T-helper 1 cell treated with Interleukin-12 subunit alpha and Interleukin-12 subunit beta and Interleukin-4 antibody, amounts not matched to agents 30 ng/mL and 1 ng/mL, for 36 hours (primary cell): Measurements from ENCODE around the gene ZG16B. TPM values are rescaled to one million over a fixed set of nuclear protein-coding genes. Genes with fewer than 3 reads are reported as not detected.

Experiments used
- intact Hi-C: fragments of 100-400 bp; cut with micrococcal nuclease; formaldehyde crosslinking; loops from one replicate; pipeline ENCODE4 v1.15.1; 2024
- total RNA-seq: library from RNA; stranded (reverse); gene quantifications from 2 replicates; pipeline ENCODE4 v1.2.3, GENCODE V29; 2022

The ZG16B gene
- total RNA-seq, 1 donor from 2014 or later, result 24.3 TPM

DNA sequence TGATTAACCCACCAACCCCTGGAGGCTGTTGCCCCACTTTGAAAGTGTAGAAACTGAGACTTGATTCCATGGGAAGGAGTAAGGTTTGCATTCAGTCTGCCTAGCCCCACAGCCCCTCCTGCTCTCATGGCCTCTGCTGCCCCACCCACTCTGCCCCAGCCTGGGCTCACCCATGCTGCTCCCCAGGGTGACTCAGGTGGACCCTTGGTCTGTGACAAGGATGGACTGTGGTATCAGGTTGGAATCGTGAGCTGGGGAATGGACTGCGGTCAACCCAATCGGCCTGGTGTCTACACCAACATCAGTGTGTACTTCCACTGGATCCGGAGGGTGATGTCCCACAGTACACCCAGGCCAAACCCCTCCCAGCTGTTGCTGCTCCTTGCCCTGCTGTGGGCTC lies 25.4 kb upstream of the ZG16B start:
- intact Hi-C loops, result no loop called here

DNA sequence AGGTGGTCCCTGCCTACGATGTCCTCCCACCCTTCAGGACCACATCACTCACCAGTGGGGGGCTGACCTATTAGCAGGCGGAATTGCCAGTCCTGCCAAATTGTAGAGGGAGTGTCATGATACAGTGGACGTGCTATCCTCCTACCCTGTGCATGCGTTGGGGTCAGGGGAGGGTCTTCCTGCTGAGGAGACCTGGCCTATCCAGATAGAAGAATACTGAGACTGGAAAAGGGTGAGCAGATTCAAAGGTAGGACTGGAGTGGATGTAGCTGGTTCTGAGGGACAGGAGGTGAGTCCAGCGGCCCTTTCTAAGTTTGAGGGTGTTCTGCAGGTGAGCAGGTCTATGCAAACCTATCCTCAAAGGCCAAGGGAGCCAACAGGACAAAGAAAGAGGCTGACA lies 23.8 kb upstream of the ZG16B start:
- intact Hi-C loops, result no loop called here

DNA sequence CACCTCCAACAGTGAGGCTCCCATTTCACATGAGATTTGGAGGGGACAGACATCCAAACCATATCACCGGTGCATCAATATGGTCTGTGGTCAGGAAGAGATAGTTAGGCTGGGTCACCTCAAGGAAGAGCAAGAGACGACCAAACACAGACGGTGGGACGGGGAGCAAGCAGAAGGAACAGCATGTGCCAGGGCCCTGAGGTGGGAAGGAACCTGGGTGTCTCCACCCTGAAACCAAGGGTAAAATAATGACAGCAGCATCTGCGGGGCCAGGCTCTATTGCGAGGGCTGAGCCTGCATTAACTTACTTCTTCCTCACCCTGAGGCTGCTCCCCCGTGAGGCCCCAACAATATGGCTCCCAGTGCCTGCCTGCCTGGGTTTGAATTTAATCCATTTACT lies 21.9 kb upstream of the ZG16B start:
- intact Hi-C loops, result no loop called here

DNA sequence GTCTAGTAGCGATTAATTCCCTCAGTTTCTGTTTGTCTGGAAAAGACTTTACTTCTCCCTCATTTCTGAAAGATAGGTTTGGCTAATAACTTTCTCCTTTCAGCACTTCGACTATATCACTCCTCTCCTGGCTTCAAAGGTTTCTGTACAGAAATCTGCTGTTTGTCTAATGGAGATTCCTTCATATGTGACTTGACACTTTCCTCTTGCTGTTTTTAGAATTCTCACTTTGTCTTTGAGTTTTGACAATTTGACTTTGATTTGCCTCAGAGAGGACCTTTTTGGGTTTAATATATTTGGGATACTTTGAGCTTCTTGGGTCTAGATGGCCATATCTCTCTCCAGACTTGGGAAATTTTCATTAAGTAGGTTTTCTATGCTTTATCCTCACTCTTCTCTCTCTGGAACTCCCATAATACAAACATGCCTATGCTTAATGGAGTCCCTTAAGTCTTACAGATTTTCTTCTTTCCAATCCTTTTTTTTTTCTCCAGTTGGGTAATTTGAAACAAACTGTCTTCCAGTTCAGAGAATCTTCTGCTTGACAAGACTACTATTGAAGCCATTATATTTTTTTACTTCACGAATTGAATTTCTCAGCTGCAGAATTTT lies 20.8 kb upstream of the ZG16B start:
- intact Hi-C loops, result no loop called here

DNA sequence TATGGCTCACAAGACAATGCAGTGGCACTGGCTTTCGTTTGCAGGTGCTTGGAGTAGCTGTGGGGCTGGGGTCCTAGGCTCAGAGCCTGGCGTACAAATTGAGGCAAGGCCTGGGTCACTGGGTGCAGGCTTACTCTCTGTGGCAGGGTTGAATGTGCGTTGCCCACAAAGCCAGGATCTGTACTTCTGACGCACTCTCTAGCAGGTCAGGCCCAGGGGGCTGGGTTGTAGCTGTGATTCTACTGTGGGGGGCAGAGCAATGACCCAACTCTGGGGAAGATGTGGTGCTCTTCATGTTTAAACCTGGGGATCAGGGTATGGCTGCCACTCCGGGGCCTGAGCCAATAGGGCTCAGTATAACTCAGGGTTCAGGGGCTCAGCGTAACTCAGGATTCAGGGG lies 19.5 kb upstream of the ZG16B start:
- intact Hi-C loops, result no loop called here

DNA sequence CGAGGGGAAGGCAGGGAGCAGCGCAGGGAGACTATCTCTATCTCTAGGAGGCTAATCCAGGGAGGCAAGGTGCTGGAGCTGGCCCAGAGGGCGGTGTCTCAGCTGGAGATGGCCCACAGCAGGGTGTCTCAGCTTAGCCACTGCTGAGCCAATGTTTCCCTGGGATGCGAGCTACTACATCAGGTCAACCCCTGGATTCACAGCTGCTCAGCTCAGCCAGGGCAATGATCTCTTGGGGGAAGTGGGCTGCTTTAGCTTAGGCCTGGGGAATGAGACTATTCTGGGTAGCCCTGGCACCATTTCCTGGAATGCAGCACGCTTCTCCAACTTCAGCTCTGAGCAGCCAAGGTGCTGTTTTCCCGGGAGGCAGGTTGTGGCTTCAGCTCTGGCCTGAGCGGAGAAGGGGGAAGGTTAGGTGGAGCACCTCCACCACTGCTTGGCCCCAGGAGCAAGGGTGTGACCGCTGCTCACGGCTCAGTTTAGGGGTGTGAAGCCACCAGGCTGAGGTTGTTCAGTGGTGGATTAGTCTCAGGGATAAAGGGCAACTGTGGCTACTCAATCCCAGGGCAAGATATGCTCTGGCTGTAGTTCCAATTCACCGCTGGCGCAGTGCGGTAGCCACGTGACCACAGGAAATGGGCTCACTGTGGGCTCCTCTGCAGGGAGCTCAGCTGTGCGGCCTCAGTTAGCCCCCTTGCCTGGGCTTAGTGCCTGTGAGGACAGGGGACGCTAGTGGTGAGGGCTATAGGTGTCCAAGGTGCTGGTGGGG lies 18.2 kb upstream of the ZG16B start:
- intact Hi-C loops, result no loop called here

DNA sequence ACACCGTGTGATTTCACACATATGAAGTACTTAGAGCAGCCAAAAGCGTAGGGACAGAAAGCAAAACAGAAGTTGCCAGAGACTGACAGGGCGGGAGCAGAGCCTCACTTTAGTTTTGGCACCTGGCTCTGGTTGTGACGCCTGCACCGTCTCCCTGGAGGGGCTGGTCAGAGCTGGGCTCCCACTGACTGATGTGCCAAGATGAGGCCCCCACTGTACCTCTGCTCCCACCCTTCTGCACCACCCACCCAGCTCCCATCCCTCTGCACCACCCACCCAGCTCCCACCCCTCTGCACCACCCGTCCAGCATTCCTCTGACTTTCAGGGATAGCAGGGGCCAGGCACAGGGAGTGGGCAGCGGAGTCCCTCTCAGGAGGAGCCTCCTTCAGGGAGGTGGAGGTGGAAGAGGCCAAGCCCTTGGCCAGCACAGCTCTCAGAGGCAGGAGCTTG lies 16.3 kb upstream of the ZG16B start:
- intact Hi-C loops, result no loop called here

DNA sequence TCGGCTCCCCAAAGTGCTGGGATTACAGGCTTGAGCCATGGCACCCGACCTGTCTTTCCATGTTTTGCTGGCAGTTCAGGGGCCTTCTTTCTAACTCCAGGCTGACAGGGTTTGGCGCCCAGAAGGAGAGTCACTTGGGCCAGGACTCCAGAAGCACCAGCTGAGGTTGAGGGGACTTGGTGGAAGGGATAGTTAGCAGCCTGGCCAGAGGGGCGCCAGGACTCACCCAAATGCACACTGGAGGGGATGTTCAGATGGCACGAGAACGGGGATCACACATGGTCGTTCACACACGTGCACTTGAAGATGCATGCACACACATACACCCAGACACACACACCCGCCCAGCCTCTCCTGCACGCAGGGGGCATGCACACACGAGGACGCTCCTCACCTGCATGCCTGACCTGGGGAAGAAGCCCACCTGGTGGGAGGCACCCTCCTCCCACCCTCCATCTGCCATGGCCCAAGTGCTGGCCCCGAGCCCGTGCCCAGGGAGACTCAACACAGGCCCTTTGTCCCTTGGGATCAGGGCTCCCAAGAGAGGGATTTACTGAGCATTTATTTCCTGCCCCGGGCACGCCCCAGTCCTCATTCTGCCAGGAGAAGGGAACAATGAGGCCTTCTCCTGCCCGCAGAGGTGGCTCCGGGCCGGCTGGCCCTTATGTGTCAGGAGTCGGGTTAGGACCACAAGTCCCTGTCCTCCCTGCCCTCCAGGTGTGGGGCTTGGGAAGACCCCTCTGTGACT lies 15.4 kb upstream of the ZG16B start:
- intact Hi-C loops, result no loop called here

DNA sequence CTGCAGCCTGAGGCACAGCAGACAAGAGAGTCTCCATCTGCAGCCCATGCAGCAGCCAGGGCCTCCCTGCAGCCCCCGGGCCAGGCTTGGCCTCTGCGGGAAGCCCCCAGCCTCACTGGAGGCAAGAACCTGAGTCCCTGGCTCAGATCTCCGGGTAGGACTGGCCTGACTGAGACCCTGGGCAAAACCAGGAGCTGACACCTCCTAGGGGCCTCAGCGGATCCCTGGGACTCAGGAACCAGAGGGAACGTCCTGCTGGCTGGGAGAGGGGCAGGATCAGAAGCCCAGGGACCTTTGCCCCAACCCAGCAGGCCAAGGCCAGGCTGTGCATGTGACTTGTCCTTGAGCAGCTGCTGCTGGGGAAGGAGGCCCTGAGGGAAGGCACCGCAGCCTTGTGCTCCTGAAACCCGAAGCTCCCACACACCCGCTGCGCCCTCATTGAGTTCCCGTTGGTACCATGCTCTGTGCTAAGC lies 14.8 kb upstream of the ZG16B start:
- intact Hi-C loops, result no loop called here

DNA sequence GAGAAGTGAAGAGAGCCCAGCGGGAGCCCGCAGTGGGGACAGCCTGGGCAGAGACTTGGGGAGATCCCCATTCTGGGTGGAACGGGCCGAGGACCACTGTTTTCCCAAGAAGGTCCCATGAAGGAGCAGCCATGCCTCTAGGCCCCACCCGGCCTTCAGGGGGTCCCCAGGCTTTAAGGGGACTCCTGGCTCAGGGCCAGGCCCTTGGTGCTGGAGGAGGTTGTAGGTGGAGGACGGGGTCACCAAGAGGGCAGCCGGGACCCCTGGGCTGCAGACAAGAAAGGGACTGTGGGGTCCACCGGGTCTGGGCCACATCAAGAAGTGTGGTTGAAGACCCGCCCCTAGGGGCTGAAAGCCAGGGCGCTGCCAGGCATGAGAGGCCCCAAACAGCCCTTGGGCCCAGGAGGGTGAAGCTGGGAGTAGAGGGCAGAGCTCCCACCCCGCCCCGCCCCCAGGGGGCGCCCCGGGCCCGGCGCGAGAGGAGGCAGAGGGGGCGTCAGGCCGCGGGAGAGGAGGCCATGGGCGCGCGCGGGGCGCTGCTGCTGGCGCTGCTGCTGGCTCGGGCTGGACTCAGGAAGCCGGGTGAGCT lies 13.3 kb upstream of the ZG16B start, which contains the start of gene PRSS21:
Gene PRSS21, plus strand, starts transcription at position 487 of the 589 bp plus-strand sequence. Its CDS starts 32 bp downstream, at position 519.
- intact Hi-C loops, result loop anchor here (1.0 kb wide), 1 partner anchor 51 kb away; no protein-coding TSS in a partner anchor

DNA sequence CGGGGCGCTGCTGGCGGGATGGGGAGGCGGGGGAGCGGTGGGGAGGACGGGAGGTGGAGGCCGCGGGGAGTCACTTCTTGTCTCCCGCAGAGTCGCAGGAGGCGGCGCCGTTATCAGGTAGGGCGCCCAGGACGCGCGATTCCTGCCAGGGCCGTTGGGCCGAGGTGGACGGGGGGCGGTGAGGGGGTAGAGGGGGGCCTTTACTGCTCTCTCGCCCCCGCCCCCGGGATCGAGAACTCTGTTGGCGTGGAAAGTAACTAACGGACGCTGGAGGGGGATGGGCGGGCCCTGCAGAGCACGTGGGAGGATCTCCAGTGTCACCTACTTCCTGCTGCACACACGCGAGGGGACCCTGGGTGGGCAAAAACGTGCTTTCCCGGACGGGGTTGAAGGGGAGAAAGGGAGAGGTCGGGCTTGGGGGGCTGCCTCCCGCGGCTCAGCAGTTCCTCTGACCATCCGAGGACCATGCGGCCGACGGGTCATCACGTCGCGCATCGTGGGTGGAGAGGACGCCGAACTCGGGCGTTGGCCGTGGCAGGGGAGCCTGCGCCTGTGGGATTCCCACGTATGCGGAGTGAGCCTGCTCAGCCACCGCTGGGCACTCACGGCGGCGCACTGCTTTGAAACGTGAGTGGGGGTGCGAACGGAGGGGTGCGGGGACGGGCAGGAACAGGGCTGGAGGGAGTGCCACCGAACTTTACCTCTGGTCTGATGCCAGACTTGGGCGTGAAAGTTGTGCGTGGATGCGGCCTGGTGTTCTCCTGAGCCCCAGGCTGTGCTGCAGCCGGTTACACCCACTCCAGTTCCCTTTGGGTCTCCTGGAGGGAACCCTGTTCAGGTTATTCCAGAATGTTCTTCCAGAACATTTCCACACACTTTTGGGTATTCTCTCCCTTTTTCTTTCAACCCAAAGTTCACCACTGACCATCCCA lies 12.5 kb upstream of the ZG16B start:
- intact Hi-C loops, result loop anchor here (1.0 kb wide), 1 partner anchor 51 kb away; no protein-coding TSS in a partner anchor

DNA sequence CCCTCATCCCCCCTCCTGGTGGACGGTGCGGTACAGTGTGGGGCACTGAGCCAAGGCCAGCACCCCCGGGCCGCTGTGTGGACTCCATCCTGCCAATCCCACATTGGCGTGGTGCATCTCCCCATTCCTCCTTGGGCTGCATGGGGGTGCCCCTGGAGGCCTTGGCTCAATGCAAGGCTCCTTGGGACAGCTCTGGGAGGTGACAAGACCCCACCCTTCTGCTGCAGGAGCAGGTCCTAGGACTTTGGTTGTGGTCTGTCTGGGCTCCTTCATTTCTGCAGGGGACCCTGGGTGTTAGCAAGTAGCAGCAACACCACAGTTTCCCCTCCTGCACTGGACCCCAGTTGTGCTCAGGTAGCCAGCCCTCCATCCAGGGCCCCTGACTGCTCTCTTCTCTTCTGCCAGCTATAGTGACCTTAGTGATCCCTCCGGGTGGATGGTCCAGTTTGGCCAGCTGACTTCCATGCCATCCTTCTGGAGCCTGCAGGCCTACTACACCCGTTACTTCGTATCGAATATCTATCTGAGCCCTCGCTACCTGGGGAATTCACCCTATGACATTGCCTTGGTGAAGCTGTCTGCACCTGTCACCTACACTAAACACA lies 11.7 kb upstream of the ZG16B start:
- intact Hi-C loops, result no loop called here

DNA sequence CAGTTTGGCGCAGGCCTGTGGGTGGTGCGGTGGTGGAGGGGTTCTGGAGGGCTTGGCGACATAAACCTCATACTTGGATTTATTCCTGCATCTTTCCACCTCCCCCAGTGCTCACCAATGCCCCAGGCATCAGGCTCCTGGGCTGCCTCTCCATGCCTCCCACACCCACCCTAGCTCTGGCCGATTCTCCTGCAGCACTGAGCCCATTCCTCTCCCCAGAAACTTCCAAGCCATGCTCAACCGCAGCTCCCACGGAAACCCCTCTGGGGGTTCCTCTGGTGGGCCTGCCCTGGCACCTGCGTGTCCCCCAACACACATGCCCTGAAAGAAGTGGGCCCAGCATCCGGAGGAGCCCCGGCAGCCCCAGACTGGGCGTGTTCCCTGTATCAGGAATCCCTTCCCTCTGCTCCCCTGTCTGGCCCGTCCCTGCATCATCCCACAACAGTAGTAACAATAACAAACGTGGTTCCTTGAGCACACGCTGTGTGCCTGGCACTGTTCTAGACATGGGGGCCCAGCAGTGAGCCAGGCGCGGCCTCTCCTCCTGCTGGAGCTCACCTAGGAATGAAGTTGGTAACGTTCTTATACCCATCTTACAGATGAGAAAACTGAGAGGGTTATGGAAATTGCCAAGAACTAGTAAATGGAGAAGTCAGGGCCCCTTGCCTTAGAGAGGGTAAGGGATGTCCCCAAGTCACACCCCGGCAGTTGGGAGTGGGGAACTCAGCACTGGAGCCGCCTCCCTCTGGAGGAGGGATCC lies 10.7 kb upstream of the ZG16B start:
- intact Hi-C loops, result no loop called here

DNA sequence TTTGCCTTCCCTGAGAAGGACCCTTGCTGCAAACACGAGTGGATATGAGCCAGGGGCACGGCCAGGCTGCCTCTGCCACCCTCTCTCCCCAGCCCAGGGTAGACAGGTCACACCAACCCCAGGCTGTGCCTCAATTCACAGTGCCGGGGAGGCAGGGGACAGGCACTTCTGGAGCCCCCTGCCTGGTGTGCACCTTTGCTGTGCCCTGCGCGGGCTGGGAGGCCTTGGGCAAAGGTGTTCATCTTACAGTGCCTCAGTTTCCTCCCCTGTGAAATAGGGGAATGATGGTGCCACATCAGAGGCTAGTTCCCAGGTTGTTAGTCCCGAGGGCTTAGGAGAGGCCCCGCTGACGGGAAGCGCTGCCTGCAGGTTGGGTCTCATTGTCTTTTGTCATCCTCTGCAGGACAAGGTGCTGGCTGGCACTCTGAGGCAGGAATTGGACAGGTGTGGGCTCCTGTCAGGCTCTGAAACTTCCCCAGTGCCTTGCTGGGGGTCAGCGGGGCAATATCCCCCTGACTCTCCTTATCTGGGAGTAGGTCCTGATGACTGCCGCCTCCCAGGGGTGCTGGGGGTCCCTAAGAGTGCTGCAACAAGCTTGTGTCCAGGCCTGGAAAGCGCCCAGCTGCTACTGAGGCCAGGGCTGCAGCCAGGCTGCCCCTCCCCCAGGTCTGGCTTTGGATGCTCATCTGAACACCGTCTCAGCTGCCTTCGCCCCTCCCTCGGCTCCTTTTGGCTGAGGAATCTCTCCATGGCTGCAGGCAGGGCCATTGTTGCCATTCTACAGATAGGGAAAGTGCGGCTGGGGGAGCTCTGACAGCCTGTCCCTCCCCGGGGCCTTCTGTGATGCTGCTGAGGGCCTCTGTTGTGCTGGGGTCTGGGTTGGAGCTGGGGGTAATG lies 9.9 kb upstream of the ZG16B start:
- intact Hi-C loops, result no loop called here

DNA sequence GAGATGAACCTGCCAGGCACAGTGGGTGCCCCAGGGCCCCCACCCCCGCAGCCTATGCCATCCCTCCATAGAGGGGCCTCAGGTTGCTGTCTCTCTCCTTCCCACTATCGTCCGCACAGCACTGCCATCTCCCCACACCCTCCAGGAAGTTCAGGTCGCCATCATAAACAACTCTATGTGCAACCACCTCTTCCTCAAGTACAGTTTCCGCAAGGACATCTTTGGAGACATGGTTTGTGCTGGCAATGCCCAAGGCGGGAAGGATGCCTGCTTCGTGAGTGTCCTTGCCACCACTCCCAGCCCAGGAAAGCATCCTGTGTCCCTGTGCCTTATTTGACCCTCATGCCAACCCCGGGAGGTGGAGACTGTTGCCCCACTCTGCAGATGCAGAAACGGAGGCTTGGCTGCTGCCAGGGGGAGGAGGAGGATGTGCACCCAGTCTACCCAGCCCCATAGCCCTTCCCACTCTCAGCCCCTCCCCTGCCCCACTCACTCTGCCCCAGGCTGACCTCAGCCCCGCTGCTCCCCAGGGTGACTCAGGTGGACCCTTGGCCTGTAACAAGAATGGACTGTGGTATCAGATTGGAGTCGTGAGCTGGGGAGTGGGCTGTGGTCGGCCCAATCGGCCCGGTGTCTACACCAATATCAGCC lies 9.1 kb upstream of the ZG16B start:
- intact Hi-C loops, result no loop called here

DNA sequence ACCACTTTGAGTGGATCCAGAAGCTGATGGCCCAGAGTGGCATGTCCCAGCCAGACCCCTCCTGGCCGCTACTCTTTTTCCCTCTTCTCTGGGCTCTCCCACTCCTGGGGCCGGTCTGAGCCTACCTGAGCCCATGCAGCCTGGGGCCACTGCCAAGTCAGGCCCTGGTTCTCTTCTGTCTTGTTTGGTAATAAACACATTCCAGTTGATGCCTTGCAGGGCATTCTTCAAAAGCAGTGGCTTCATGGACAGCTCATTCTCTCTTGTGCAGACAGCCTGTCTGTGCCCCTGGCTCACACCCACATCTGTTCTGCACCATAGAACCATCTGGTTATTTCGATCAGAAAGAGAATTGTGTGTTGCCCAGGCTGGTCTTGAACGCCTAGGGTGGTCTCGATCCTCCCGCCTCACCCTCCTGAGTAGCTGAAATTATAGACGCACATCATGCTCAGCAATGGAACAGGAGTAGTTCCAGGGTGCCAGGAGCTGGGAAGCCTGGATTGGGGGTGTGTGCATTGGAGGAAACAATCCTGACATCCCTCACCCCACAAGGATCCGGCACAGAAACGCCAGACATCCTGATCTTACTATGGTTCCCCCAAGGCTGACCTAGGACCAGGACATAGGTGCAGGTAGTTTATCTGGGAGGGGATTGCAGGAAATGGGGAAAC lies 8.5 kb upstream of the ZG16B start:
- intact Hi-C loops, result no loop called here

DNA sequence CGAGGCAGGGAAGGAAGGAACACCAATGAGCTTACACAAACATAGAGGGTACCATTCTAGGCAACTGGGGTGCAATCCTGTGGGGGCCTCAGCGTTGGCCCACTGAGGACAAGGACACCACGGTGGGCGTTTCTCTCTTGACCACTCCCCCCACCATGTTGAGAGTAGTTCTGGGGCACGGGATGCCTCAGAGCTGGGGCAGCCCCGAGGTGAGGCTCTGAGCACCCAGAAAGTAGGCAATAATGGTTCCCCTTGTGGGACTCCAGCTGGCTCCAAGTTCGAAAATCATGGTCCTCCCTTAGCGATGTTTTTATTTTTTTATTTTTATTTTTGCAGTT lies 8.0 kb upstream of the ZG16B start:
- intact Hi-C loops, result no loop called here
